Retina (tissue), 1 donor: ENCODE results near the gene SYDE2.
A peak's percentile ranks its signal among the peaks of the same experiment; 100 is the strongest.
"Not testable (repeated sequence)": the region's sequence is repeated elsewhere in the genome, so short reads cannot be mapped to it uniquely, and the experiment has no call there.

Source experiments
- DNase-seq: peaks from one replicate; pipeline ENCODE4 v3.0.0-alpha.2; 2016

SYDE2 gene, protein sequence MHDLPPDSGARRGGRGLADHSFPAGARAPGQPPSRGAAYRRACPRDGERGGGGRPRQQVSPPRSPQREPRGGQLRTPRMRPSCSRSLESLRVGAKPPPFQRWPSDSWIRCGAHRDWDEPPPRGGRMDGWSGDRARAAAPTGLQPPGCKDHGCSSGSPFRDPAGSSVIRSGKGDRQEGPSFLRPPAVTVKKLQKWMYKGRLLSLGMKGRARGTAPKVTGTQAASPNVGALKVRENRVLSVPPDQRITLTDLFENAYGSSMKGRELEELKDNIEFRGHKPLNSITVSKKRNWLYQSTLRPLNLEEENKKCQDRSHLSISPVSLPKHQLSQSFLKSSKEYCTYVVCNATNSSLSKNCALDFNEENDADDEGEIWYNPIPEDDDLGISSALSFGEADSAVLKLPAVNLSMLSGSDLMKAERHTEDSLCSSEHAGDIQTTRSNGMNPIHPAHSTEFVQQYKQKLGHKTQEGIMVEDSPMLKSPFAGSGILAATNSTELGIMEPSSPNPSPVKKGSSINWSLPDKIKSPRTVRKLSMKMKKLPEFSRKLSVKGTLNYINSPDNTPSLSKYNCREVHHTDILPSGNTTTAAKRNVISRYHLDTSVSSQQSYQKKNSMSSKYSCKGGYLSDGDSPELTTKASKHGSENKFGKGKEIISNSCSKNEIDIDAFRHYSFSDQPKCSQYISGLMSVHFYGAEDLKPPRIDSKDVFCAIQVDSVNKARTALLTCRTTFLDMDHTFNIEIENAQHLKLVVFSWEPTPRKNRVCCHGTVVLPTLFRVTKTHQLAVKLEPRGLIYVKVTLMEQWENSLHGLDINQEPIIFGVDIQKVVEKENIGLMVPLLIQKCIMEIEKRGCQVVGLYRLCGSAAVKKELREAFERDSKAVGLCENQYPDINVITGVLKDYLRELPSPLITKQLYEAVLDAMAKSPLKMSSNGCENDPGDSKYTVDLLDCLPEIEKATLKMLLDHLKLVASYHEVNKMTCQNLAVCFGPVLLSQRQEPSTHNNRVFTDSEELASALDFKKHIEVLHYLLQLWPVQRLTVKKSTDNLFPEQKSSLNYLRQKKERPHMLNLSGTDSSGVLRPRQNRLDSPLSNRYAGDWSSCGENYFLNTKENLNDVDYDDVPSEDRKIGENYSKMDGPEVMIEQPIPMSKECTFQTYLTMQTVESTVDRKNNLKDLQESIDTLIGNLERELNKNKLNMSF

GRCh38 chr1:85200463-85201339, at the start of gene SYDE2:
TSS of gene SYDE2 (minus strand) at chr1:85201016. CDS start at chr1:85200996, 20 bp downstream.
- peak; percentile 89 for DNase-seq

GRCh38 chr1:85249042-85249441, 48.2 kb upstream of the SYDE2 start:
- not testable (repeated sequence) for DNase-seq

DNA sequence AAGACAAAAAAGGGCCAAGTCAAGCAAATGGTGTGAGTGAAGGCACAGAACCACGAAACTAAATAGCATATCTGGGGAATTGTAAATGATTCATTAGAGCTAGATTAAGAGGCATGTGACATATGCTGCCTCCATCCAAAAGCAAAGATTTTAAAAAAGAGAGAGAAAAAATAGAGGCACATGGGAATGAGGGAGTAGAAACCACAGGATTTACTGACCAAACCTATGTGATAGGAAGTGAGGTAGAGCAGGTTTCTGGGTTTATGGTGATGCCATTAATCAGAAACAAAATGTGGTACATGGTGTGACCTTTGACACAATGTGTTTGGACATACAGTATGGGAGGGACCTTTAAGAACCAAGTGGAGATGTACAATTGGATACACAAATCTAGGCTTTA, 45.1 kb upstream of the SYDE2 start:
- DNase-seq, result no peak

- DNase-seq, result no peak
These were observed 44.6 kb upstream of the SYDE2 start for GRCh38 chr1:85245456-85245855.

GRCh38 chr1:85244271-85245061, 43.6 kb upstream of the SYDE2 start:
- peak; percentile 48 for DNase-seq

GRCh38 chr1:85243372-85243771, 42.6 kb upstream of the SYDE2 start:
- DNase-seq, result no peak

GRCh38 chr1:85240643-85241042, 39.8 kb upstream of the SYDE2 start:
- DNase-seq, result no peak

DNA sequence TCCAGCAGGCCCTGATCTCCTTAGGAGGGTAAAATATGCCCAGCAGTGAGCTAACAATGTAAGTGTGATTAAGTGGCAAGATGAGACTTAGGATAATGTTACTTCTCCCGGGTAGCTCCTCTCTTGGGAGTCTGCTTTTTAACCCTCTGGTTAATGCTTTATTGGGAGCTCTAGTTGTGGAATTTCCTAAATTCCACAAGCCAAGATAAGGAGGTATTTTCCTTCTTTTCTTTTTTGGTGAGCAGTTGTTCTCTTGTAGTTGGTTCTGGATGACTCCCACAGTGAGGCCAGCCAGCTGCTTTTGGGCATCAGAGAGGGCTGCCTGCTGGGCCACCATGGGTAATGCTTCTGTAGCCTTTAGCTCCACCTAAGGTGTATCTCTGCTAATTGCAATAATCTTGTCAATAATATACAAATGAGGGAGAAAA, 39.4 kb upstream of the SYDE2 start:
- no peak for DNase-seq

GRCh38 chr1:85237613-85238012, 36.8 kb upstream of the SYDE2 start:
- DNase-seq, result no peak

- no peak for DNase-seq
These were observed 29.6 kb upstream of the SYDE2 start for GRCh38 chr1:85230305-85230977.

DNA sequence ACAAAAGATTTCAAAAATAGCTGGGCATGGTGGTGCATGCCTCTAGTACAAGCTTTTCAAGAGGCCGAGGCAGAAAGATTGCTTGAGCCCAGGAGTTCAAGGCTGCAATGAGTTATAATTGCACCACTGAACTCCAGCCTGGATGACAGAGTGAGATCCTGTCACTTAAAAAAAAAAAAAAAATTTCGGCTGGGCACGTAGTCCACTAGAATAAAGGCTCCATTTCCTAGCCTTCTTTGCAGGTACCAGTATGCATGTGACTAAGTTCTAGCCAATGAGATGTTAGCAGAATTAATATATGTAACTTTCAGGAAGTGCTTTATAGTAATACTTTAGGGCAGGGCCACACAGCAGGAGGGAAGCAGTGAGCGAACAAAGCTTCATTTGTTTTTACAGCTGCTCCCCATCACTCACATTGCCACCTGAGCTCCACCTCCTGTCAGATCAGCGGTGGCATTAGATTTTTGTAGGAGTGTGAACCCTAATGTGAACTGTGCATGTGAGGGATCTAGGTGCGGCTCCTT, 28.8 kb upstream of the SYDE2 start:
- no peak for DNase-seq

DNA sequence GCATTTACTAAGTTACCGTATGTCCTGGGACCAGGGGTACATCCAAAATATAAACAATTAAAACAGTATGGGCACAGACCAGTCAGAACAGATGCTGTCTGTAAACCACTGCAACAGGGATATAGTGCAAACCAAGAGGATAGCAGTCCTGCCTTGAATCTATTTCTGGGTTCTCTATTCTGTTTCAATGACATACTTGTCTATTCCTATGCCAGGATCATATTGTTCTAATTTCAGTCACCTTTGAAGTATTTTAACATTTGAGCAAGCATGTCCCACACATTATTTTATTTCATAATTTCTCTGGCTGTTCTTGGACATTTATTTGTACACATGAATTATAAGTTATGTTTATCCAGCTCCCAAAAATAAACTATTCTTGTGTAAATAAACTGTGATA, 28.2 kb upstream of the SYDE2 start:
- DNase-seq, result no peak

DNA sequence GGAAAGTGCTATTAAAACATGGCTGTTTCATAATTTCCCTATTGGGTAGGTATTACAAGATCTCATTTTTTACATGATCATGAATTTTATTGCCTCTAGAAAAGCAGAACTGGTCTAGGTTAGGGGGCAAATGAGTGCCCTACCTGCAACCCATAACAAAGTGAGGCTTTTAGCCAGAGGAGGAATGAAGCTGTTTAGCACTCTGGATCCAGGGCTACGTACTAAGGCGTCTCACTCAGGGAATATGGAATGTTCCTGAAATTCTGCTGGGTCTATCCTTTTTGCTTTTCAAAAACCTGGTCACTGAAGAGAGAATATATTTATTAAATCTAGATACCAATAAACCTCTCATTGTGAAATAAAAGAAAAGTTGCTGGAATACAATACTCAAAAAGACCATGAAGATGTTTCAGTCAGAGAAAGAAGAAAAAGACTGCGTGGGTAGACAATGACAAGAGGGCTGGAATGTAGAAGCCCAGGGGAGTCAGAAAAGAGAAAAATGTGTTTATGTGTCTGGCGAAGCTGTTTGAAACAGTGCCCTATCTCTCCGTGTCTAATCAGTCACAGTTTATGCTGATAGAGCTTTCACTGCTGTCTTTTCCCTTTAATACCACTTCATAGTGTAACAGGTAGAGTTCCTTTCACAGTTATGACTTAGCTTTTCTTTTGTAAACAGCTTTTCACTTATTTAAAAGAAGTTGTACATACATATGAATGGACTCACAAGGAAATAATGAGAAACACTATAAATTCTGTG, 25.0 kb upstream of the SYDE2 start:
- no peak for DNase-seq

- DNase-seq, result no peak
These were observed 24.2 kb upstream of the SYDE2 start for GRCh38 chr1:85224734-85225623.

DNA sequence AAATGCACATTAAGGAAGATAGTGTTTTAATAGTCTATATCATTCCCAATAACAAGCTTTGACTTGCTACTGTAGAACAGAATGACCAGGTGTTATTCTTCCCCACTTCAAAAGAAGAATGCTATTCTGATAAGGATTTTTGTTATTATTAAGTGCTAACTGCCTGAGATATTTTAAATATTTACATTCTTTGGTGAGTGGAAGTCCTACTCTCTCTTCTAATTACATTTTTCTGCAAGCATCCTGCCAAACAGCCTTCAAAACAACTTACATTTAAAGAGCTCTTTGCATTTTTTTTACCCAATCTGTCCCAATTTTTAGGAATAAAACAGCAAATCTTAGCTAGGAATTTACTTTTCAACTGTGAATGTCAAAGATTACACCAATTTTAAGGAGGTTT, 23.5 kb upstream of the SYDE2 start:
- no peak for DNase-seq

DNA sequence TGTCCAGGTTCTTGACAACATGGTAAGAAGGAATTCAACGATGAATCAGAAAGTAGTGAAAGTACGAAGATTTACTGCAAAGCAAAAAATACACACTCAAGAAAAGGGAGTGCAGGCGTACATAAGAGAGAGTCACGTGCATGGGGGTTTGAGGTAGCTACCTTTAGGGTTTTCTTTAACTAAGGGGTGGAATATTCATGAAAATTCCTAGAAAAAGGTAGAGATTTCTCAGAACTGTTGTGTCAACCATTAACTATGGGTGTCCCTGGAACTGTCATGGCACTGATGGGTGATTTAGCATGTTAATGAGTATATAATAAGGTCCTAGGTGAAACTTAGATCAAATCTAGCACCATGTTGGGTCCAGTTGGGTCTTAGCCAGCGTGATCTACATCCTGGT, 22.5 kb upstream of the SYDE2 start:
- DNase-seq, result no peak

GRCh38 chr1:85220756-85221201, 20.0 kb upstream of the SYDE2 start:
- no peak for DNase-seq

GRCh38 chr1:85219853-85220610, 19.2 kb upstream of the SYDE2 start:
- no peak for DNase-seq
